IMR-90 (cell line): ENCODE measurements around the gene MMRN2. TPM values are rescaled to one million over a fixed set of nuclear protein-coding genes. Genes with fewer than 3 reads are reported as not detected.

ENCODE experiments used
- ATAC-seq: fragments of 200-7000 bp; cut with Tn5 transposase; 2 replicates; pipeline ENCODE4 v1.9.1; 2020; ENCODE audit warnings: low read depth, mild to moderate bottlenecking, moderate library complexity
- BruUV-seq: library from RNA; stranded (reverse); fragments of 400-500 nt; replicated peaks from 2 replicates; lab custom pipeline; 2021; lab: Mats Ljungman, UMichigan
- CTCF ChIA-PET: fragments of 300-600 bp; formaldehyde crosslinking; extraction: SDS; loops from one replicate; lab custom pipeline; 2021; ENCODE audit warnings: antibody characterized with exemption; lab: Yijun Ruan, JAX
- POLR2A ChIA-PET: fragments of 300-600 bp; sonication (Branson Sonifier 250); formaldehyde crosslinking; loops from one replicate; lab custom pipeline; 2022; ENCODE audit warnings: antibody characterized with exemption; ENCODE audit not compliant: unreplicated experiment; lab: Charles Lee
- DNase-seq: peaks from one replicate; pipeline ENCODE4 v3.0.0; 2013
- H2AFZ ChIP-seq: replicated peaks from 2 replicates; pipeline ENCODE3; 2013; ENCODE audit warnings: low read length, mild to moderate bottlenecking; ENCODE audit not compliant: poor library complexity
- H2AK5ac ChIP-seq: 2 replicates; pipeline ENCODE4 v1.6.1; 2013; ENCODE audit warnings: low read depth, low read length, inconsistent platforms
- H2AK9ac ChIP-seq: replicated peaks from 2 replicates; pipeline ENCODE3; 2013; ENCODE audit warnings: mild to moderate bottlenecking, low read depth, low read length, moderate library complexity; ENCODE audit not compliant: poor library complexity
- H2BK120ac ChIP-seq: 2 replicates; pipeline ENCODE4 v1.6.1; 2013; ENCODE audit warnings: low read depth, low read length, inconsistent platforms
- H2BK15ac ChIP-seq: 3 replicates; pipeline ENCODE4 v1.6.1; 2013; ENCODE audit warnings: low read depth, low read length, inconsistent platforms
- H2BK20ac ChIP-seq: 2 replicates; pipeline ENCODE4 v1.6.1; 2013; ENCODE audit warnings: low read depth, mild to moderate bottlenecking, inconsistent platforms, low read length, moderate library complexity
- H2BK5ac ChIP-seq: 2 replicates; pipeline ENCODE4 v1.6.1; 2013; ENCODE audit warnings: mild to moderate bottlenecking, low read depth, low read length, inconsistent platforms; ENCODE audit not compliant: poor library complexity, severe bottlenecking
- H3K14ac ChIP-seq: replicated peaks from 2 replicates; pipeline ENCODE4 v1.6.1; 2013; ENCODE audit warnings: low read depth, low read length, inconsistent platforms
- H3K18ac ChIP-seq: 2 replicates; pipeline ENCODE4 v1.6.1; 2013; ENCODE audit warnings: low read depth, low read length, control low read depth
- H3K23ac ChIP-seq: 2 replicates; pipeline ENCODE4 v1.6.1; 2013; ENCODE audit warnings: low read depth, low read length, inconsistent platforms
- H3K27ac ChIP-seq: 2 replicates; pipeline ENCODE4 v1.5.1; 2013; ENCODE audit warnings: mild to moderate bottlenecking, control low read depth, low read length; ENCODE audit not compliant: insufficient read depth
- H3K27me3 ChIP-seq: 2 replicates; pipeline ENCODE4 v1.6.1; 2013; ENCODE audit warnings: low read length; ENCODE audit not compliant: control insufficient read depth, insufficient read depth
- H3K36me3 ChIP-seq: 2 replicates; pipeline ENCODE4 v1.6.1; 2013; ENCODE audit warnings: low read length, mixed read lengths; ENCODE audit not compliant: control insufficient read depth, insufficient read depth
- H3K4ac ChIP-seq: 2 replicates; pipeline ENCODE4 v1.6.1; 2013; ENCODE audit warnings: low read depth, low read length, inconsistent platforms
- H3K4me1 ChIP-seq: 2 replicates; pipeline ENCODE4 v1.6.1; 2013; ENCODE audit warnings: low read length, mixed read lengths; ENCODE audit not compliant: control insufficient read depth, insufficient read depth
- H3K4me2 ChIP-seq: 2 replicates; pipeline ENCODE4 v1.6.1; 2013; ENCODE audit warnings: low read depth, mild to moderate bottlenecking, control low read depth, low read length, moderate library complexity
- H3K4me3 ChIP-seq: 2 replicates; pipeline ENCODE4 v1.5.1; 2013; ENCODE audit warnings: low read depth, mild to moderate bottlenecking, control low read depth, low read length, moderate library complexity; ENCODE audit not compliant: insufficient read depth
- H3K56ac ChIP-seq: 2 replicates; pipeline ENCODE4 v1.6.1; 2013; ENCODE audit warnings: low read length, inconsistent platforms; ENCODE audit not compliant: insufficient read depth; ENCODE audit errors: extremely low read depth
- H3K79me1 ChIP-seq, 2 experiments: 2 replicates each; pipeline ENCODE4 v1.6.1; 2013; ENCODE audit warnings: low read length in 2 of 2, inconsistent platforms in 1 of 2, low read depth in 1 of 2
- H3K9ac ChIP-seq: 2 replicates; pipeline ENCODE4 v1.6.1; 2013; ENCODE audit warnings: low read depth, low read length, control low read depth
- H3K9me1 ChIP-seq: 2 replicates; pipeline ENCODE4 v1.6.1; 2013; ENCODE audit warnings: low read length, inconsistent platforms; ENCODE audit not compliant: insufficient read depth
- H3K9me3 ChIP-seq: 2 replicates; pipeline ENCODE4 v1.6.1; 2013; ENCODE audit warnings: low read length; ENCODE audit not compliant: control insufficient read depth, insufficient read depth
- H4K20me1 ChIP-seq: 2 replicates; pipeline ENCODE4 v1.6.1; 2013; ENCODE audit warnings: low read length, inconsistent platforms; ENCODE audit not compliant: insufficient read depth
- H4K5ac ChIP-seq: 2 replicates; pipeline ENCODE4 v1.6.1; 2013; ENCODE audit warnings: mild to moderate bottlenecking, low read depth, low read length, control low read depth
- H4K8ac ChIP-seq, 2 experiments: 2 replicates each; pipeline ENCODE4 v1.6.1; 2013; ENCODE audit warnings: low read depth in 2 of 2, low read length in 2 of 2, control low read depth in 1 of 2, inconsistent platforms in 1 of 2
- H4K91ac ChIP-seq: 2 replicates; pipeline ENCODE4 v1.6.1; 2013; ENCODE audit warnings: low read depth, low read length, inconsistent platforms; ENCODE audit not compliant: insufficient read depth
- RCOR1 ChIP-seq: IDR thresholded peaks from 2 replicates; pipeline ENCODE4 v1.6.1; 2012; ENCODE audit warnings: mild to moderate bottlenecking, low read length, improper control_type of control experiment; ENCODE audit not compliant: insufficient replicate concordance
- USF2 ChIP-seq: fragments of 150-350 bp; IDR thresholded peaks from 2 replicates; pipeline ENCODE4 v1.6.1; 2017; ENCODE audit warnings: mild to moderate bottlenecking, antibody characterized with exemption, low read length, low read depth
- WGBS, 2 experiments: methylation state at CpG; one replicate each; pipeline versions ENCODE4 v1.1.5 to v1.1.7; 2013; ENCODE audit warnings: missing lambda C conversion rate in 2 of 2; ENCODE audit not compliant: insufficient read length in 1 of 2; ENCODE audit errors: extremely low coverage in 2 of 2; 5-methylcytosine and 5-hydroxymethylcytosine counted together
- dilution Hi-C: fragments of 300-500 bp; cut with HindIII; formaldehyde crosslinking; loops from one replicate; pipeline ENCODE4 v1.14.3; 2018; ENCODE audit warnings: low sequenced_read_pairs; ENCODE audit not compliant: unreplicated experiment
- in situ Hi-C: fragments of 300-500 bp; cut with MboI; formaldehyde crosslinking; loops from 3 replicates; pipeline ENCODE4 v1.14.3; 2019; ENCODE audit warnings: low sequenced_read_pairs, inconsistent platforms, mixed read lengths
- intact Hi-C: fragments of 100-400 bp; cut with micrococcal nuclease; formaldehyde crosslinking; loops from 2 replicates; pipeline ENCODE4 v1.10.0; 2022
- polyA plus RNA-seq, 3 experiments: library from polyadenylated mRNA; depleted of rRNA; stranded (reverse); fragments of >200 nt; gene quantifications; 2 replicates each; pipeline ENCODE4 v1.2.3, GENCODE V29; 2012; ENCODE audit warnings: low replicate concordance in 1 of 3
- total RNA-seq: library from RNA; depleted of rRNA; stranded (reverse); fragments of >200 nt; gene quantifications from 2 replicates; pipeline ENCODE4 v1.2.3, GENCODE V29; 2012

The MMRN2 gene
- total and polyA plus RNA-seq, 2 of the 4 experiments (the other 2 are of a cell fraction): 1.6 to 1.8 TPM

- POLR2A ChIA-PET: no interaction called here
Measured at GRCh38 chr10:86961481-86962091, 4.2 kb upstream of the MMRN2 start.

More at GRCh38 chr10:86961481-86962091, 4.2 kb upstream of the MMRN2 start:
- Histone ChIP-seq H3K14ac (0 out of 2 replicates have a peak overlapping the region, but pooled peaks have one; percentile 35), H3K27me3 (no peaks in the 10 kb centered on the region), H3K4me1 (peaks cover 16% of the 10 kb centered on the region), H2AFZ (peak overlapping the region; percentile 51), H4K91ac (no peak overlapping the region), H2AK9ac (peak overlapping the region; percentile 78), H2AK5ac (peak overlapping the region; percentile 69; the same call in 1 of the 2 replicates), H3K9me1 (peaks cover 15% of the 10 kb centered on the region), H3K4ac (peak overlapping the region; percentile 60; the same call in 1 of the 2 replicates), H3K9me3 (no peaks in the 10 kb centered on the region), H3K18ac (no peak overlapping the region), H4K5ac (no peak overlapping the region), H3K56ac (no peak overlapping the region), H4K20me1 (no peaks in the 10 kb centered on the region), H3K27ac (no peak overlapping the region), H3K4me3 (no peak overlapping the region), H3K9ac (no peak overlapping the region), H3K4me2 (no peak overlapping the region), H4K8ac (no peak overlapping the region), H3K23ac (no peak overlapping the region), H3K79me1 (peaks cover 0 to 16% of the 10 kb centered on the region in 2 experiments; a peak in 1 of 4 replicates), H2BK20ac (0 out of 2 replicates have a peak overlapping the region, but pooled peaks have one; percentile 18), H2BK5ac (no peak overlapping the region), H2BK15ac (no peak overlapping the region), H3K36me3 (no peaks in the 10 kb centered on the region), H2BK120ac (no peak overlapping the region)
- BruUV-seq: no TSS peak
- CTCF ChIA-PET: no interaction called here
- WGBS, 2 experiments: 94% methylated on average over 7 of the region's 12 CpGs; no CpG with 5 or more reads in 1 of the 2 experiments
- TF ChIP-seq RCOR1: peak; percentile 50
- no peak for TF ChIP-seq USF2
- ATAC-seq (no peak), DNase-seq (peak; percentile 55)
- in situ Hi-C loops: no loop called here
- intact Hi-C loops: no loop called here
- dilution Hi-C loops: no loop called here
